Measurements from ENCODE around the gene ZNF221.

ZNF221 gene

DNA sequence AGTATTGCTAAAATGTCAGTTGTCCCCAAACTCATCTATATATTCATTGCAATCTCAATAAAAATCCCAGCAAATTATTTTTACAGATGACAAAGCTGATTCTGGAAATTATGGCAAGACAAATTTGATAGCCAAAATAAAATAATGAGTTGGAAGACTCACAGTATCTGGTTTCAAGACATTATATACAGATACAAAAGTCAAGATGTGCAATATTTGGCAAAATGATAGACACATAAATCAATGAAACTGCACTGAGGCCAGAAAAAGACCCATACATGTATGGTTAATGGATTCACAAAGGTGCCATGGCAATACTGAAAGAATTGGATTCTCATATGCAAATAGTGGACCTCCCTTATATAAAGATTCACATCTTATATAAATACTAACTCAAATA is 40.1 kb upstream of the ZNF221 start:
- H3K79me2 ChIP-seq (ENCODE audit: insufficient read depth, low read length), result no peaks in the 10 kb centered on the region
- no peak overlapping the region for H3K27ac ChIP-seq (ENCODE audit: low read depth, low read length)
- H3K9me3 ChIP-seq (ENCODE audit: insufficient read depth, low read length), result peaks cover 29% of the 10 kb centered on the region; the same call in 1 of the 2 replicates
- H4K20me1 ChIP-seq (ENCODE audit: low read depth, low read length), result no peaks in the 10 kb centered on the region
- TF ChIP-seq CTCF (IDR thresholded peaks at IDR 0.05; ENCODE audit: insufficient read depth, low read length, poor library complexity, severe bottlenecking), result no peak
- H3K27me3 ChIP-seq (ENCODE audit: low read length), result no peaks in the 10 kb centered on the region
- H3K4me3 ChIP-seq (ENCODE audit: insufficient read depth, low read length, poor library complexity, severe bottlenecking), result no peak overlapping the region
- no peaks in the 10 kb centered on the region for H3F3A ChIP-seq (ENCODE audit: insufficient read depth)
- no peak overlapping the region for H2AFZ ChIP-seq (ENCODE audit: low read depth, low read length, severe bottlenecking)
- H3K4me2 ChIP-seq (ENCODE audit: low read depth, low read length, poor library complexity, severe bottlenecking), result no peak overlapping the region
- H3K9ac ChIP-seq (ENCODE audit: low read length), result no peak overlapping the region
- no peaks in the 10 kb centered on the region for H3K9me2 ChIP-seq (replicated peaks; ENCODE audit: insufficient read depth, low read length)
- peaks cover 24% of the 10 kb centered on the region for H3K36me3 ChIP-seq (ENCODE audit: low read length)

DNA sequence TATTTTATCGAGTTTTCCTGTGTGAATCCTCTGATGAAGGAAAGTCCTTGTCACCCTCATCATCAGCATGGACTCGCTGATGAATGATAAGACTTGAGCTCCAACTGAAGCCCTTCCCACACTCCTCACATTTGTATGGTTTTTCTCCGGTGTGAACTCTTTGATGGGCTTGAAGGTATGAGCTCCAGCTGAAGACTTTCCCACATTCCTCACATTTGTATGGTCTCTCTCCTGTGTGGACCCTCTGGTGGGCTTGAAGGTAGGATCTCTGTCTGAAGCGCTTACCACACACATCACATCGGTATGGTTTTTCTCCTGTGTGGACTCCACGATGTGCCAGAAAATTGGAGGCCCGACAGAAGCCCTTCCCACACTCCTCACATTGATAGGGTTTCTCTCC is 37.6 kb upstream of the ZNF221 start:
- no peak overlapping the region for H3K4me3 ChIP-seq (ENCODE audit: insufficient read depth, low read length, poor library complexity, severe bottlenecking)
- H3F3A ChIP-seq (ENCODE audit: insufficient read depth), result no peaks in the 10 kb centered on the region
- no peaks in the 10 kb centered on the region for H3K9me2 ChIP-seq (replicated peaks; ENCODE audit: insufficient read depth, low read length)
- H4K20me1 ChIP-seq (ENCODE audit: low read depth, low read length), result no peaks in the 10 kb centered on the region
- H3K9ac ChIP-seq (ENCODE audit: low read length), result no peak overlapping the region
- H3K4me2 ChIP-seq (ENCODE audit: low read depth, low read length, poor library complexity, severe bottlenecking), result no peak overlapping the region
- H3K27me3 ChIP-seq (ENCODE audit: low read length), result no peaks in the 10 kb centered on the region
- no peak overlapping the region for H2AFZ ChIP-seq (ENCODE audit: low read depth, low read length, severe bottlenecking)
- H3K36me3 ChIP-seq (ENCODE audit: low read length), result peaks cover 43% of the 10 kb centered on the region
- H3K9me3 ChIP-seq (ENCODE audit: insufficient read depth, low read length), result peaks cover 29% of the 10 kb centered on the region; the same call in 1 of the 2 replicates
- no peaks in the 10 kb centered on the region for H3K79me2 ChIP-seq (ENCODE audit: insufficient read depth, low read length)
- H3K27ac ChIP-seq (ENCODE audit: low read depth, low read length), result no peak overlapping the region
- TF ChIP-seq EZH2phosphoT487 (conservative IDR thresholded peaks at IDR 0.05; ENCODE audit: low read length) (no peak), CTCF (IDR thresholded peaks at IDR 0.05; ENCODE audit: insufficient read depth, low read length, poor library complexity, severe bottlenecking) (no peak)

- peaks cover 29% of the 10 kb centered on the region; the same call in 1 of the 2 replicates for H3K9me3 ChIP-seq (ENCODE audit: insufficient read depth, low read length)
- TF ChIP-seq EZH2phosphoT487 (conservative IDR thresholded peaks at IDR 0.05; ENCODE audit: low read length) (no peak), CTCF (IDR thresholded peaks at IDR 0.05; ENCODE audit: insufficient read depth, low read length, poor library complexity, severe bottlenecking) (no peak)
- no peak overlapping the region for H3K9ac ChIP-seq (ENCODE audit: low read length)
- no peaks in the 10 kb centered on the region for H4K20me1 ChIP-seq (ENCODE audit: low read depth, low read length)
- H3K4me3 ChIP-seq (ENCODE audit: insufficient read depth, low read length, poor library complexity, severe bottlenecking), result no peak overlapping the region
- H3K27ac ChIP-seq (ENCODE audit: low read depth, low read length), result no peak overlapping the region
- H3F3A ChIP-seq (ENCODE audit: insufficient read depth), result no peaks in the 10 kb centered on the region
- H3K4me2 ChIP-seq (ENCODE audit: low read depth, low read length, poor library complexity, severe bottlenecking), result no peak overlapping the region
- no peaks in the 10 kb centered on the region for H3K9me2 ChIP-seq (replicated peaks; ENCODE audit: insufficient read depth, low read length)
- peaks cover 49% of the 10 kb centered on the region for H3K36me3 ChIP-seq (ENCODE audit: low read length)
- no peaks in the 10 kb centered on the region for H3K79me2 ChIP-seq (ENCODE audit: insufficient read depth, low read length)
- H3K27me3 ChIP-seq (ENCODE audit: low read length), result no peaks in the 10 kb centered on the region
- no peak overlapping the region for H2AFZ ChIP-seq (ENCODE audit: low read depth, low read length, severe bottlenecking)
These were observed 37.0 kb upstream of the ZNF221 start for GRCh38 chr19:43914051-43914450.

Data from SU-DHL-6 (cell line).